ENCODE results near the gene WAPL.

GRCh38 chr10:86545101-86545500 is 23.5 kb upstream of the WAPL start:
- TF ChIP-seq CTCF (IDR thresholded peaks at IDR 0.05) (no peak), POLR2A (IDR thresholded peaks at IDR 0.05; ENCODE audit: low read depth) (no peak)

Measured in esophagus muscularis mucosa (tissue), 3 donors.